OCI-LY3 (cell line): ENCODE measurements around the gene GPNMB.

Experiments
- EZH2phosphoT487 ChIP-seq: fragments of 200-600 bp; shearing (Covaris generic); IDR thresholded peaks from 2 replicates; pipeline ENCODE4 v1.6.1; 2018; ENCODE audit warnings: antibody characterized with exemption, mixed run types, low read depth
- TF ChIP-seq, protein P1 (sequence below): fragments of 200-600, 300-600 bp; sonication (generic); IDR thresholded peaks from 2 replicates; pipeline ENCODE4 v1.5.1; 2014; ENCODE audit warnings: antibody characterized with exemption, low read length, low read depth

DNA sequence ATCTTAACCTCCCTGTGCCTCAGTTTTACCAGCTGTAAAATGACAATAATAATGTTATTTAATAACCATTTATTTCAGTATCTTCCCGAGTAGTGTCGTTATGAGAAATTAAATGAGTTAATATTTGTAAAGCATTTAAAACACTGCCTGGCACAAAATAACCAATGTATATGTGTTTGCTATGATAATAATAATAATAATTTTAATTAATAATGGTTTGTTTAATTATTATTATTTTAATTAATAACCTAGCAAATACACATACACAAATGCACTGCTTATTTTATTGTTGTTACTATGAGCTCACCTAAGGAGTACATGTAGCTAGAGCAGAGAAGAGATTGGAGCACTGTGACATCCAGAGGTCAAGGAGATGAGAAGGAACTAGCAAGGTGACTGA, 18.2 kb upstream of the GPNMB start:
- TF ChIP-seq, protein P1, sequence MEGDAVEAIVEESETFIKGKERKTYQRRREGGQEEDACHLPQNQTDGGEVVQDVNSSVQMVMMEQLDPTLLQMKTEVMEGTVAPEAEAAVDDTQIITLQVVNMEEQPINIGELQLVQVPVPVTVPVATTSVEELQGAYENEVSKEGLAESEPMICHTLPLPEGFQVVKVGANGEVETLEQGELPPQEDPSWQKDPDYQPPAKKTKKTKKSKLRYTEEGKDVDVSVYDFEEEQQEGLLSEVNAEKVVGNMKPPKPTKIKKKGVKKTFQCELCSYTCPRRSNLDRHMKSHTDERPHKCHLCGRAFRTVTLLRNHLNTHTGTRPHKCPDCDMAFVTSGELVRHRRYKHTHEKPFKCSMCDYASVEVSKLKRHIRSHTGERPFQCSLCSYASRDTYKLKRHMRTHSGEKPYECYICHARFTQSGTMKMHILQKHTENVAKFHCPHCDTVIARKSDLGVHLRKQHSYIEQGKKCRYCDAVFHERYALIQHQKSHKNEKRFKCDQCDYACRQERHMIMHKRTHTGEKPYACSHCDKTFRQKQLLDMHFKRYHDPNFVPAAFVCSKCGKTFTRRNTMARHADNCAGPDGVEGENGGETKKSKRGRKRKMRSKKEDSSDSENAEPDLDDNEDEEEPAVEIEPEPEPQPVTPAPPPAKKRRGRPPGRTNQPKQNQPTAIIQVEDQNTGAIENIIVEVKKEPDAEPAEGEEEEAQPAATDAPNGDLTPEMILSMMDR, result no peak
- no peak for TF ChIP-seq EZH2phosphoT487
